PC-3 (cell line): ENCODE data around the gene PLA2G2E.

Experiments
- EZH2 ChIP-seq: fragments of 300-600 bp; sonication (generic); IDR thresholded peaks from one replicate; pipeline ENCODE4 v1.6.1; 2017; ENCODE audit warnings: antibody characterized with exemption, mild to moderate bottlenecking, low read length; ENCODE audit not compliant: unreplicated experiment
- EZH2phosphoT487 ChIP-seq: fragments of 300-600 bp; sonication (generic); IDR thresholded peaks from 2 replicates; pipeline ENCODE4 v1.6.1; 2018; ENCODE audit warnings: mild to moderate bottlenecking, antibody characterized with exemption, low read length, borderline replicate concordance

- no peak for TF ChIP-seq EZH2phosphoT487
- no peak for TF ChIP-seq EZH2
These were observed 37.2 kb upstream of the PLA2G2E start for GRCh38 chr1:19960591-19960990.
